ENCODE measurements around the gene CD164L2.

The CD164L2 gene

DNA sequence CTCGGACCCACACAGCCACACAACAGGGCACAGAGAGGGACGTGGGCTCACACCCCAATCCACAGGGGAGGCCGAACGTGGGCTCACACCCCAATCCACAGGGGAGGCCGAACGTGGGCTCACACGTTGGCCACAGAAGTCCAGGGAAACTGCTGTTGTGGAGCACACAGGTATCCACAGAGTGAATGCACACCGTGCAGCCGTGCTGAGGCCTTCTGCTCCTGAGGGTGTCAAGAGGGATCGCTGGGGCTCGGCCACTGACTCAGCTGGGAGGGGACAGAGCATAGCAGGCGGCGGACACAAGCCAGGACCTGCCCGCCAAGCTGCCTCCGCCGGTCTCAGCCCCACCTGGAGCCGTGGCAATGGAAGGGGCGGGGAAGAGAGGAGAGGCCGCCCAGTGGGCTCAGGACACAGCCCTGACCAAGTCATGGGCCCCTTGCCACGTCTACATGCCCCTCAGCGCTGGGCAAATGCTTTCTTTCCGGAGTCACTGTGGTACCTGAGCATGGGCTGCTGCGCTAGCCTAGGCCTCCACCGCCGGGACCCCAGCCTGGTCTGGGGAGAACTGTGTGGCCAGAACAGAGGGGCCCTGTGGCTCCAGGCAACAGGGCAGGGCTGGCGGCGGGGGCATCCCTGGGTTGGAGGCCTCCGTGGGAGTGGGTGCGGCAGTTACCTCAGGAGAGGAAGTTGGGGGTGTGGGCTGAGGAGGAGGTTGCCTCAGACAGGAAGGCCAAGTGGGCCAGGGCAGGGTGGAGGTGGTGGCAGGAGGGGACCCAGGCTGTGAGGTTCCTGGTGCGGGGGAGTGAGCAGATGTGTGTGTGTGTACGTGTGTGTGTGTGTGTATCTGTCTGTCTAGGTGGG, 40.1 kb downstream of the CD164L2 start:
- peak; percentile 54 to 85 for DNase-seq

DNA sequence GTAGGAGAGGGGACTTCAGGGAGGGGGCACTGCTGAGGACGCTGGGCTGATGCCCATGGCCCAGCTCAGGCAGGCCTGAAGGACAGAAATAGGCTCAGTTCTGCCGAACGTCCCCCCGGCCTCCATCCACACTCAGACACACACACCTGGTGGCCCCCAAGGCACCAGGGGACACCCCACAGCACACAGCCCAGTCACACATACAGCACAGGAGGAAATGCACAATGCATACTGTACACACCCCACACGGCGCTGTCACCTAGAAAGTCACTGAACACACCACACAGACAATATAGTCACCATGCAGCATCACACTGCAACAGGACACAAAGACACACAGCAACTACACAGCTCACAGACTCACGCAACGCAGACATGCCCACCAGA, 40.7 kb downstream of the CD164L2 start:
- DNase-seq, result peak; percentile 27 to 32

DNA sequence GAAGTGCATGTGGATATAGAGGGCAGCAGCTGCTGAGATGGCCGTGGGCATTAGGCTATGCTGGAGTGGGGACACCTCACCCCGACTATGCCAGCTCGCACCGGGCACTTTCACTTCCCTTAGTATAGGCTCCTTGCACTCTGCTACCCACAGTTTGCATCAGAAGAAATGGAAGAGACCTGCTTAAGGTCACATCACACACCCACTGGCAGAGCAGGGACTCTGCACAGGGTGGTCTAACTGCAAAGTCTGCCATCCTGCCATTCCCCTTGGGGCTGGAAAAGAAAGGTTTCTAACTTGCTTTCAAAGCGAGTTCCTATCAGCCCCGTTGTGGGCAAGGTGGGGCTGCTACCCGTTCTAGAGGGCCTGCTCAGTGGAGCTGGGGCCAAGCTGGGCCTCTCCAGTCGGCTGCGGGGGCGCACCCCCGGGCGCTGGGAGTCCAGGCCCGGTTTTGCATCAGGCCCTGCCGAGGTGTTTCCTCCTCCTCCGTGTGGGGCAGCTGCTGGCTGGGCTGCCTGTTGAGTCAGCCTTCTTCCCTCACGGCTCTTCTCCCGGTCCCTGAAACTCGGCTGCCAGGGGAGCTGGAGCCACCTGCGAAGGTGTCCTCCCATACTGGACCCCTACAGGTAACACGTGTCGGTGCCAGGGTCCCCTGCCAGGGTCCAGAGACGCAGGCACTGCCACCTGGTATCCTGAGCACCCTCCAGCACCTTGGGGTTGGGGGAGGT, 41.4 kb downstream of the CD164L2 start, which contains the start of gene SYTL1:
Gene SYTL1, plus strand, starts transcription at position 498 of the 728 bp plus-strand sequence. CDS start 3,313 bp downstream, outside the sequence.
- peak; percentile 48 to 49 for DNase-seq

DNA sequence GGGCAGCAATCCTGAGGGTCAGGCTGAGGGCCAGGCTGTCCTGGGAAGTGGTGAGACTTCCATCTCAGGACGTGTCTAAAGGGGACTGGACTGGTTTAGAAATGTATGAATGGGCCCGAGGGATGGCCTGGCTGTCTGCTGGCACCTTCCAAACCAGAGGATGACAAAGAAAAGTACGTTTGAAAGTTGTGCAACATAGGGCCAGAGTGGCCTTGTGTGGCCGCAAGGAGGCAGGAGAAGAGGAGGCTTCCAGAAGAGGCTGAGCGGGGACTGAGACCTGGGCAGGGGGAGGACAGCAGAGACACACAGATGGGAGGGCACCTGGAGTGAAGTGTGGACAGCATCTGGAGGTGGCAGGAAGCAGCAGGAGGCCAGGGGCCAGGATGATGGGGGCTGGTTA, 43.9 kb downstream of the CD164L2 start:
- no peak for DNase-seq

DNA sequence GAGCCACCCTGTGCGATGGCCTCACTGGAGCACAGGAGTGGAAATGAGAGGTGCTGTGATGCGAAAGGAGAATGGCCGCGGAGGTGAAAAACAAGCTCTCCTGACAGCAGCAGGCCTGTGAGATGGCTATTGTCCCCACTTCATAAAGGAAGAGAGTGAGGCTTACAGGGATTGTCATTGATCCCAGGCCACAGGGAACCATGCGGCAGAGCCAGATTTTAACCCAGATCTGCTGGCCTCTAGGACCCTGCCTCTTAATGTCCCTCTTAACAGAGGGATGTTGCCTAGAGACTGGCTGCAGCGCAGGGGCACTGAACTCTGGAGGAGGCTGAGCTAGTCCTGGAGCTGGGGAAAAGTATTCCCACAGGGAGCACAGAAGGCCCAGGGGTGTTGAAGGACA, 44.4 kb downstream of the CD164L2 start:
- no peak for DNase-seq

- DNase-seq, result no peak
Measured at GRCh38 chr1:27336756-27337155, 46.4 kb downstream of the CD164L2 start.

GRCh38 chr1:27335506-27336422, 47.4 kb downstream of the CD164L2 start:
- no peak for DNase-seq

- DNase-seq, result no peak
Measured at GRCh38 chr1:27333717-27334279, 49.3 kb downstream of the CD164L2 start.

DNA sequence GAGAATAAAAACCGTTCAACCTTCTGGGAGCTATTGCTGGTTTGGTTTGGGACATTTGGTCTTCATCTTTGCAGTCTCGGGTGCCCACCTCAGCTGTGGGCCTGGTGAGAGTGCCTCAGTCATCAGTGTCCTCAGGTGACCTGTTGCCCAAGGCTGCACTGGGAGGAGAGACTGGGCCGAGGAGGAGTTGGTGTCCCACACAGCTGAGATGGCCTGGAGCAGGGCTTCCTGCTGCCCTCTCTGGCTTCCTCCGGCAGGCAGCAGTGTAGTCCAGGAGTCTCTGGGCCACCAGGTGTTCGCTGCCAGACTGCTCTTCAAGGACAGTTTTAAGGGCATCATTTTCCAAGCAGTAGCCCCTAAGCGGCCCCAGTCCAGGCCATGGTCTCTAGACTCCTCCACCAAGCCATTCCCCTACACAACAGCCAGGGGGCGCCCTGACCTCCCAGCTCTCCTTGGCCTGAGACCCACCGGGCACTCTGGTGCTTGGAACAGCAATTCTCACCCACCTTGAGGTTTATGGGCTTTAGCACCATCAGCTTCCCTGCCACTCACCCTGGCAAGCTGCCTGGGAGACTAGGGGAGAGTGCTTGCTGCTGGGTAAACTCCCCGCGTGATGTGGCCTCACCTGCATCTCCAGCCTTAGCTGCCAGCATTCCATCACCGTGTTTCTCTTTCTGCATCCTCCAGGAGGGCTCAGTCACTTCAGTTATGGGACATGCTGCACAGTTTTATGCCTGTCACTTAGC, 50.4 kb downstream of the CD164L2 start:
- DNase-seq, result peak in 1 of 2 experiments; percentile 49

DNA sequence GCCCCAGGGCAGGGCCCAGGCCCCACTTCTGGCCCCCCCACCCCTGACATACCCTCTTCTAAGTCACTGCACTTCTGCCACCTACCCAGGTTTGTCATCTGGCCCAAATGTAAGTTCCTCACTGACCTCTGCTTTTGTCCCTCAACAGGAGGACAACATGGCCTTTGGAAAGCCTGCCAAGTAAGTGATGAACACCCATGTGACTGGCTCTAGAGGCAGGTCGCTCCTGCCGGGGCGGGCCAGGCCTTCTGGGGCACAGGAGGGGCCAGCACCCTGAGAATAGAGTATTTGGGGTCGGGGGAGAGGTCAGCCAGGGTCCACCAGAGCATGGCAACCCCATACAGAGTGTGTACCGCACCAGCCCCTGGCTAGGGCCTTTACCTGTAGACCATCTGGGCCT, 51.2 kb downstream of the CD164L2 start:
- DNase-seq, result no peak

DNA sequence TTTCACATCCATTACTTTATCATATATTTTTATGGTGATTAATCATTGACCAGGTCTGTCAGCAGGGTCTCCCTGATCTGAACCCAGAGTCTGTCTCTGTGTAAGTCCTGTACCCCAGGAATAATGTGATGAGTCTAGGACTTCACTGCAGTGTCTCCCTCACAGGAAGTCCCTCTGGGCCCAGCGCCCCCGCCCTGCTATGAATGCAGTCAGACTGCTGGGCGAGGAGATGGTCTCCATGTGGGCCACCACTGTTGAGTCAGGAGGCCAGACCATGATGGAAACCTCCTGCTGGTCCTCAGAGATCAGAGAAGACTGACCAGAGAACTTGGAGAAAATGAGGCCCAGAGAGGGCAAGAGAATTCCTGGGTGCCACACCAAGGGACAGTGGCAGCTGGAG, 51.7 kb downstream of the CD164L2 start:
- DNase-seq, result no peak

DNA sequence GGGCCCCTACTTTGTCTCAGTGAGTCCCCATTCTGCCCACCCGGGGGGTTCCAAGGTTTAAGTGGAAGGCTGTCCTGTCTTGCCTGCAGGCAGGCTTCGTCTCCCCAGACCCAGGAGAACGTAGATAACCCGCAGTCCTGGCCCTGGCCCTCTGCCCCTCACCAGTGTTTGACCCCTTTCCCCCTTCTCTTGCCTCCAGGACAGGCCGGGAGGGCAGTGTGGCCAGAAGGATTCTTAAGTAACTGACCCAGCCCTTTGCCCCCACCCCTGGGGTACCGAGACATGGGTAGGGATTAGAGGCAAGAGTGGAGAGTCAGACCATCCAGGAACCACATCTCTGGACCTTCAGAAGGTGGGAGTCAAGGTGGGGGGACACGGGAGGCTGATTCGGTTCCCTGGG, 52.3 kb downstream of the CD164L2 start:
- no peak for DNase-seq

All from stimulated activated CD4-positive, alpha-beta T cell treated with anti-CD3 and anti-CD28 coated beads, Interleukin-4, amount 100 ng/mL, for 4 hours (primary cell).